GM12878 (cell line): ENCODE measurements around the gene PRM2. TPM values are rescaled to one million over a fixed set of nuclear protein-coding genes. Genes with fewer than 3 reads are reported as not detected.

Experiments
- CHD1 ChIP-seq: IDR thresholded peaks from 2 replicates; pipeline ENCODE4 v1.6.1; 2012; ENCODE audit warnings: low read depth, low read length, improper control_type of control experiment
- CREM ChIP-seq: IDR thresholded peaks from 2 replicates; pipeline ENCODE4 v1.6.1; 2014; ENCODE audit warnings: antibody characterized with exemption, low read depth
- DPF2 ChIP-seq: fragments of 450-650 bp; IDR thresholded peaks from 2 replicates; pipeline ENCODE4 v1.6.1; 2017; ENCODE audit warnings: mild to moderate bottlenecking
- E2F8 ChIP-seq: fragments of 450-650 bp; IDR thresholded peaks from 2 replicates; pipeline ENCODE4 v1.6.1; 2018; ENCODE audit warnings: mild to moderate bottlenecking, low read depth, moderate library complexity; ENCODE audit not compliant: partially characterized antibody
- EED ChIP-seq: sonication (generic); IDR thresholded peaks from 2 replicates; pipeline ENCODE4 v1.6.1; 2016; ENCODE audit warnings: antibody characterized with exemption, low read depth
- ELK1 ChIP-seq: IDR thresholded peaks from 2 replicates; pipeline ENCODE4 v1.6.1; 2012; ENCODE audit warnings: low read depth, low read length, improper control_type of control experiment
- EP300 ChIP-seq, 2 experiments: fragments of 150-350 bp in 1 of 2; IDR thresholded peaks; 2 replicates each; pipeline ENCODE4 v1.6.1; 2011 to 2012; ENCODE audit warnings: low read depth in 2 of 2, low read length in 2 of 2, borderline replicate concordance in 1 of 2, improper control_type of control experiment in 1 of 2, inconsistent platforms in 1 of 2; ENCODE audit not compliant: control insufficient read depth in 1 of 2
- FOXK2 ChIP-seq: fragments of 450-650 bp; IDR thresholded peaks from 2 replicates; pipeline ENCODE4 v1.6.1; 2017; ENCODE audit warnings: mild to moderate bottlenecking, moderate library complexity
- GABPA ChIP-seq: IDR thresholded peaks from 2 replicates; pipeline ENCODE4 v1.6.1; 2014; ENCODE audit warnings: antibody characterized with exemption, low read depth, mild to moderate bottlenecking, inconsistent platforms
- GATAD2B ChIP-seq: fragments of 450-650 bp; conservative IDR thresholded peaks from 2 replicates; pipeline ENCODE4 v1.6.1; 2017; ENCODE audit warnings: low read depth, mild to moderate bottlenecking, moderate library complexity
- HDGF ChIP-seq: fragments of 450-650 bp; IDR thresholded peaks from 2 replicates; pipeline ENCODE4 v1.6.1; 2016; ENCODE audit warnings: antibody characterized with exemption
- IKZF1 ChIP-seq: fragments of 450-650 bp; conservative IDR thresholded peaks from 2 replicates; pipeline ENCODE4 v1.6.1; 2017; ENCODE audit warnings: antibody characterized with exemption, mild to moderate bottlenecking
- MEF2B ChIP-seq: fragments of 450-650 bp; IDR thresholded peaks from 2 replicates; pipeline ENCODE4 v1.6.1; 2018; ENCODE audit warnings: mild to moderate bottlenecking, moderate library complexity; ENCODE audit not compliant: partially characterized antibody, poor library complexity, severe bottlenecking
- MYB ChIP-seq: fragments of 150-350 bp; IDR thresholded peaks from 2 replicates; pipeline ENCODE4 v1.6.1; 2014; ENCODE audit warnings: mild to moderate bottlenecking, low read depth, low read length, borderline replicate concordance
- MYC ChIP-seq: IDR thresholded peaks from 2 replicates; pipeline ENCODE4 v1.6.1; 2011; ENCODE audit warnings: mild to moderate bottlenecking, low read length, moderate library complexity, inconsistent platforms; ENCODE audit not compliant: insufficient read depth, insufficient replicate concordance, insufficient read length, severe bottlenecking
- NR2C2 ChIP-seq: IDR thresholded peaks from 2 replicates; pipeline ENCODE4 v1.6.1; 2011; ENCODE audit warnings: borderline replicate concordance, low read depth; ENCODE audit not compliant: control insufficient read depth, insufficient read length
- POLR2AphosphoS5 ChIP-seq: IDR thresholded peaks from 2 replicates; pipeline ENCODE4 v1.6.1; 2011; ENCODE audit warnings: mild to moderate bottlenecking, low read length, inconsistent platforms
- RAD51 ChIP-seq: fragments of 450-650 bp; IDR thresholded peaks from 2 replicates; pipeline ENCODE4 v1.6.1; 2016; ENCODE audit warnings: moderate library complexity, mild to moderate bottlenecking, inconsistent platforms
- ZNF687 ChIP-seq: fragments of 450-650 bp; IDR thresholded peaks from 2 replicates; pipeline ENCODE4 v1.6.1; 2017; ENCODE audit warnings: mild to moderate bottlenecking, moderate library complexity
- polyA plus RNA-seq, 11 experiments: library from polyadenylated mRNA; depleted of rRNA in 4 of 11; unstranded in 6 of 11; stranded (reverse) in 5 of 11; fragments of >200 nt; fragmentation: Nextera tagmentation in 4 of 11; fragmentation: Illumina TruSeq in 1 of 11; extraction: Ambion mirVana in 4 of 11; extraction: Trizol in 1 of 11; gene quantifications; 1 replicate in 1 of 11; 2 replicates in 10 of 11; pipeline versions ENCODE4 v1.2.1 to v1.2.3, GENCODE V29; 2011 to 2016; ENCODE audit warnings: inconsistent platforms in 2 of 11, missing spikeins in 2 of 11, low read depth in 1 of 11
- total RNA-seq, 4 experiments: library from RNA; depleted of rRNA in 3 of 4; stranded (reverse); fragments of >200 nt in 3 of 4; fragmentation: Illumina TruSeq in 1 of 4; extraction: Trizol in 1 of 4; gene quantifications; 2 replicates each; pipeline versions ENCODE4 v1.2.1 to v1.2.3, GENCODE V29; 2013 to 2021

Gene PRM2
- total and polyA plus RNA-seq, 10 of the 15 experiments (the other 5 are each of a cell fraction or from before 2014, with no cell fraction given) = not detected

GRCh38 chr16:11225677-11226549 is 50.4 kb downstream of the PRM2 start (continued):
- TF ChIP-seq ZNF687 (no peak), EP300 (IDR thresholded peaks at IDR 0.05; ENCODE audit: borderline replicate concordance in 1 of 2, control insufficient read depth in 1 of 2, low read depth in 2 of 2, low read length in 2 of 2) (no peak), GABPA (no peak), HDGF (peak; percentile 16; the same call in 1 of the 2 replicates), NR2C2 (no peak), MYB (no peak), EED (peak; percentile 69), DPF2 (peak; percentile 10; the same call in 1 of the 2 replicates), RAD51 (peak; percentile 81), POLR2AphosphoS5 (0 out of 2 replicates have a peak, but pooled peaks have one; percentile 30), ELK1 (no peak), MYC (peak; percentile 14), IKZF1 (peak; percentile 56), CREM (no peak), GATAD2B (no peak), FOXK2 (no peak), MEF2B (peak; percentile 52), CHD1 (no peak), E2F8 (no peak)
- TF ChIP-seq, all 136 proteins: peak for 14
